Measurements from ENCODE around the gene SLC17A5.
"Not testable (repeated sequence)": the region's sequence is repeated elsewhere in the genome, so short reads cannot be mapped to it uniquely, and the experiment has no call there.

The SLC17A5 gene

DNA sequence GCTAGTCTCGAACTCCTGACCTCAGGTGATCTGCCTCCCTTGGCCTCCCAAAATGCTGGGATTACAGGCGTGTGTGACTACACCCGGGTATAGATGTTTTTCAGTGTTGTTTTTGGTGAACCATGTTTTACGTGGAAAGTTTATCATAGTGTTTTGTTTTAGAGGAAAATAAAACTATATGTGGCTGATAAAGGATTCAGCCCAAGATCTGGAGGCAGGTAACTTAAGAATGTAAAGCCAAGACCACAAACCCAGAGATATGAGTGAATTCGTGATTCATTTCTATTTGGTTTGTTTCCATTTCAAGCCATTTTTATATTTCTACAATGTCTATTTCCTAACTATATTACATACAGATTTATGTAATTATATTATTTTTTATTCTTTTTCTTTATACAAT is 26.1 kb upstream of the SLC17A5 start:
- H3K27ac Mint-ChIP-seq; H3K4me1 Mint-ChIP-seq; H3K4me3 Mint-ChIP-seq; DNase-seq; ATAC-seq (replicated peaks); H3K36me3 Mint-ChIP-seq: not testable (repeated sequence)
- peaks cover 12% of the 10 kb centered on the region in 2 donors for H3K9me3 Mint-ChIP-seq
- peaks cover 5 to 12% of the 10 kb centered on the region in 2 donors for H3K27me3 Mint-ChIP-seq

DNA sequence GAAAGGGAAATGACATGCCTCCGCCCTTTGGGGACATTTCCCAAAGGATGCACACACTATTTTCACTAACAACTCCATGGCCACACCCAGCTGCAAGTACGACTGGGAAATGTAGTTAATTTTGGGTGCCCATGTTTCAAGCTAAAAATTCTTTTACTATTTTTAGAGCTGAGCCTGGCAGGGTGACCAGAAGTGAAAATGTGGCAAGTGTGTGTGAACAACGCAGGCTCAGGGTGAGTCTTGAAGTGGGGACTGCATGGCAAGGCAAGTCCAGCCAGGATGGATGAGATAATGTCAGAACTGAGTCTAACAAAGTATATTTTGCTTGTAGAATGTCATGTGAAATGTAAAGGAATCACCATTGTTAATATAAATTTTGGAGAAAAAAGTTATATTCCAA is 25.2 kb upstream of the SLC17A5 start:
- H3K4me3 Mint-ChIP-seq, result no peak overlapping the region
- peaks cover 0 to 3% of the 10 kb centered on the region in 2 donors for H3K36me3 Mint-ChIP-seq
- H3K27ac Mint-ChIP-seq, result no peak overlapping the region
- DNase-seq, result no peak
- ATAC-seq (replicated peaks), result no peak
- peaks cover 5 to 12% of the 10 kb centered on the region in 2 donors for H3K27me3 Mint-ChIP-seq
- H3K4me1 Mint-ChIP-seq, result peaks cover 3 to 6% of the 10 kb centered on the region in 2 donors
- peaks cover 11 to 12% of the 10 kb centered on the region in 2 donors for H3K9me3 Mint-ChIP-seq

- Mint-ChIP-seq H3K27me3 (peaks cover 0 to 7% of the 10 kb centered on the region in 2 donors), H3K27ac (no peak overlapping the region), H3K4me1 (peaks cover 3 to 6% of the 10 kb centered on the region in 2 donors), H3K36me3 (no peaks in the 10 kb centered on the region), H3K4me3 (no peak overlapping the region), H3K9me3 (no peaks in the 10 kb centered on the region)
- ATAC-seq (replicated peaks) (peak; percentile 92 to 94), DNase-seq (peak; percentile 52)
These were observed 21.8 kb upstream of the SLC17A5 start for GRCh38 chr6:73675466-73676098.

DNA sequence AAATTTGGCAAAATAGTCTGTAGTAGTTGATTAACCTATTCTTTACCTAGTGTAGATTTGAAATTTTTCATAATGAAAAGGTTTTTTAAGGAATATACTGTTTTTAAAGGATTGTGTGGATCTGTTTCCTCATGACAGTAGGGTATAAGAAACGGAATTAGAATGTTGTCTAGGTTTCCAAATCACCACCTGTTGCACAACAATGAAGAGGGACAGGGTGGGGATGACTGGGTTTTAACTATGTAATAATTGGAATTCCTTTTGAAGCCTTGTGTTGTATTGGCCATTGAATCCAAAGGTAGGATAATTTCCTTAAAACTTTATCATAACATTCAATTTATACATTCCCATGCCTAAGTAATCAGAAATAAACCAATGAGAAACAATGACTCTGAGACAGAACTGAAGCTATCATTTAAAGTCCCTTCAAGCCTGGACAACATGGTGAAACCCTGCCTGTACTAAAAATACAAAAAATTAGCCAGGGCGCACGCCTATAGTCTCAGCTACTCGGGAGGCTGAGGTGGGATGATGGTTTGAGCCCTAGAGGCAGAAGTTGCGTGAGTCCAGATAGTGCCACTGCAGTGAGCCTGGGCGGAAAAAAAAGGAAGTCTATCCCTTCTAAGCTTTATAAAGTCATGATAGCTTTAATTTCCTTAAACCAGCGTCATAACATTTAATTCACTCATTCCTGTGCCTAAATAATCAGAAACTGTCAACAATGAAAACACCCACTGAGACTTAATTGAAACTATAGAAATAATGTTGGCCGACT is 18.3 kb upstream of the SLC17A5 start:
- ATAC-seq (replicated peaks) (no peak), DNase-seq (no peak)
- H3K4me1 Mint-ChIP-seq, result peaks cover 3 to 6% of the 10 kb centered on the region in 2 donors
- no peak overlapping the region for H3K4me3 Mint-ChIP-seq
- no peaks in the 10 kb centered on the region for H3K9me3 Mint-ChIP-seq
- no peak overlapping the region for H3K27ac Mint-ChIP-seq
- H3K36me3 Mint-ChIP-seq, result no peaks in the 10 kb centered on the region
- peaks cover 6 to 16% of the 10 kb centered on the region in 2 donors for H3K27me3 Mint-ChIP-seq

- H3K4me3 Mint-ChIP-seq, result no peak overlapping the region
- DNase-seq (no peak), ATAC-seq (replicated peaks) (no peak)
- no peaks in the 10 kb centered on the region for H3K9me3 Mint-ChIP-seq
- H3K27me3 Mint-ChIP-seq, result peaks cover 7 to 17% of the 10 kb centered on the region in 2 donors
- no peaks in the 10 kb centered on the region for H3K36me3 Mint-ChIP-seq
- H3K4me1 Mint-ChIP-seq, result peaks cover 5 to 16% of the 10 kb centered on the region in 2 donors
- H3K27ac Mint-ChIP-seq, result no peak overlapping the region
These were observed 15.2 kb upstream of the SLC17A5 start for GRCh38 chr6:73669005-73669404.

- peak in 1 of 2 donors; percentile 46 for ATAC-seq (replicated peaks)
These were observed 14.0 kb upstream of the SLC17A5 start for GRCh38 chr6:73667798-73668197.

DNA sequence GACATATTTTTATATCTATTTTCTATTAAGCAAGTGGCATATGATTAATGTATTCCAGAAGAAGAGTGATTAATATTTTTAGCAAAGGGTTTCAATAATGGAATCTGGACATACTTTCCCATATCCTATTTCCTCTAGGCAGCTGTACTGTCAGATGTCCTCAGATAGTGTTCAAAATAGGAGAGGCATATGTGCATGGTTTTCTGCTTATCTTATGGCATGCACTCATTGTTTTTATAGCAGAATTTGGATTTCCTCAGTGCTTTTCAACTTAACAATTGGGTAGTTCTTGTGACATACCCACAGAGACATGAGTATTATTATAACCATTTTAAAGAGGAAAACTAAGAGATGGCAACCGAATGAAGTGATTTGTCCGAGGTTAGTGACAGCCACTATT is 12.6 kb upstream of the SLC17A5 start:
- Mint-ChIP-seq H3K4me3 (no peak overlapping the region), H3K9me3 (no peaks in the 10 kb centered on the region), H3K4me1 (peaks cover 5 to 16% of the 10 kb centered on the region in 2 donors), H3K27me3 (peaks cover 11 to 20% of the 10 kb centered on the region in 2 donors), H3K36me3 (no peaks in the 10 kb centered on the region), H3K27ac (no peak overlapping the region)
- ATAC-seq (replicated peaks) (no peak), DNase-seq (no peak)

More at GRCh38 chr6:73667798-73668197, 14.0 kb upstream of the SLC17A5 start:
- H3K4me1 Mint-ChIP-seq, result peaks cover 5 to 16% of the 10 kb centered on the region in 2 donors
- no peaks in the 10 kb centered on the region for H3K36me3 Mint-ChIP-seq
- H3K27me3 Mint-ChIP-seq, result peaks cover 11 to 20% of the 10 kb centered on the region in 2 donors
- no peak overlapping the region for H3K27ac Mint-ChIP-seq
- DNase-seq, result no peak
- H3K4me3 Mint-ChIP-seq, result no peak overlapping the region
- H3K9me3 Mint-ChIP-seq, result no peaks in the 10 kb centered on the region

DNA sequence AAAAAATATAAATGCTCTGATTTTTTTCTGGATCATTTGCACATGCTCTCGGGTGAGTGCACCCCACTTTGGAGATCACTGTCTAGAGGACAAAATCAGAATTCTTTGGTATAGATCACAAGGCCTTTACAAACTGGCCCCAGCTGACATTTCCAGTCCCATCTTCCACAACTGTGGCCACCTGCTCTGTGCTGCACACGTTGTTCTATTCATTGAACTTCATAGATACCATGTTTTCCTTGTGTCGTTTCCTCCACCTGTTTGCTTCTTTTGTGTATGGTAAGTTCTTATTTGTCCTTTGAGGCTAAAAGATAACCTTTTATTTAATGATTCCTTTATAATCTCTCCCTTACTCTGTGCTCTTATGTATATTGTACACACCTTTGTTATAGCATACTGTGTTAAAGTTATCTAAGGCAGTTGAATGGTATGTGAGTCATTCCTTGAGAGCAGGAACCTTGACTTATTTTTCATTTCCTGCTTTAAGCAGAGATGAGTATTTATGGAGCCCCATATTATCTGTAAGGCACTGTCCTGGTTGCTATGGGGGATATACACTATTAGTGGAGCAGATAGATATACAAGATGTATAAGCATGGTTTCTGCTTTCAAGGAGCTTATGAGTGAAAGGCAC is 12.0 kb upstream of the SLC17A5 start:
- DNase-seq (no peak), ATAC-seq (replicated peaks) (peak; percentile 65 to 74)
- H3K36me3 Mint-ChIP-seq, result no peaks in the 10 kb centered on the region
- no peaks in the 10 kb centered on the region for H3K9me3 Mint-ChIP-seq
- H3K4me3 Mint-ChIP-seq, result no peak overlapping the region
- H3K27ac Mint-ChIP-seq, result no peak overlapping the region
- H3K4me1 Mint-ChIP-seq, result peaks cover 5 to 16% of the 10 kb centered on the region in 2 donors
- H3K27me3 Mint-ChIP-seq, result peaks cover 11 to 19% of the 10 kb centered on the region in 2 donors

GRCh38 chr6:73664701-73665100 is 10.9 kb upstream of the SLC17A5 start:
- H3K27ac Mint-ChIP-seq, result no peak overlapping the region
- peaks cover 9 to 11% of the 10 kb centered on the region in 2 donors for H3K27me3 Mint-ChIP-seq
- H3K36me3 Mint-ChIP-seq, result no peaks in the 10 kb centered on the region
- DNase-seq (no peak), ATAC-seq (replicated peaks) (no peak)
- H3K9me3 Mint-ChIP-seq, result no peaks in the 10 kb centered on the region
- peaks cover 5 to 16% of the 10 kb centered on the region in 2 donors for H3K4me1 Mint-ChIP-seq
- H3K4me3 Mint-ChIP-seq, result no peak overlapping the region

DNA sequence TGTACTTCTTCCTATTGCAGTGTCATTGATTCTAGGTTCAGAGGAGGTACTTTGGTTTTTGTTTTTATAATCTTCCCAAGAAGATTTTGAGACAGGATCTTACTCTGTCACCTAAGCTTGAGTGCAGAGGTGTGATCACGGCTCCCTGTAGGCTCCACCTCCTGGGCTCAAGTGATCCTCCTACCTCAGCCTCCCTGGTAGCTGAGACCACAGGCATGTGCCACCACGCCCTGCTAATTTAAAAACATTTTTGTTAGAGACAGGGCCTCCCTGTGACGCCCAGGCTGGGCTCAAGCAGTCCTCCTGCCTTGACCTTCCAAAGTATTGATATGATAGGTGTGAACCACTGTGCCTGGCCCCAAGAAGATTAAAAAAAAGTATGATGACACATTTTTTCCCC is 3.4 kb upstream of the SLC17A5 start:
- no peaks in the 10 kb centered on the region for H3K27me3 Mint-ChIP-seq
- H3K9me3 Mint-ChIP-seq, result no peaks in the 10 kb centered on the region
- H3K36me3 Mint-ChIP-seq, result peaks cover 3% of the 10 kb centered on the region in 2 donors
- H3K4me3 Mint-ChIP-seq, result no peak overlapping the region
- no peak for ATAC-seq (replicated peaks)
- H3K27ac Mint-ChIP-seq, result no peak overlapping the region
- DNase-seq, result no peak
- H3K4me1 Mint-ChIP-seq, result peaks cover 9 to 12% of the 10 kb centered on the region in 2 donors

- no peak overlapping the region for H3K4me3 Mint-ChIP-seq
- H3K36me3 Mint-ChIP-seq, result peaks cover 3% of the 10 kb centered on the region in 2 donors
- no peak for DNase-seq
- no peak overlapping the region for H3K27ac Mint-ChIP-seq
- no peaks in the 10 kb centered on the region for H3K9me3 Mint-ChIP-seq
- peaks cover 11 to 12% of the 10 kb centered on the region in 2 donors for H3K4me1 Mint-ChIP-seq
- H3K27me3 Mint-ChIP-seq, result no peaks in the 10 kb centered on the region
- ATAC-seq (replicated peaks), result no peak
These were observed 2.8 kb upstream of the SLC17A5 start for GRCh38 chr6:73656531-73657145.

- no peak for DNase-seq
- no peaks in the 10 kb centered on the region for H3K27me3 Mint-ChIP-seq
- H3K4me1 Mint-ChIP-seq, result peaks cover 13 to 18% of the 10 kb centered on the region in 2 donors
- H3K36me3 Mint-ChIP-seq, result peaks cover 3 to 7% of the 10 kb centered on the region in 2 donors
- H3K9me3 Mint-ChIP-seq, result no peaks in the 10 kb centered on the region
- no peak overlapping the region for H3K4me3 Mint-ChIP-seq
- no peak for ATAC-seq (replicated peaks)
- no peak overlapping the region for H3K27ac Mint-ChIP-seq
These were observed 1.6 kb upstream of the SLC17A5 start for GRCh38 chr6:73655341-73655917.

DNA sequence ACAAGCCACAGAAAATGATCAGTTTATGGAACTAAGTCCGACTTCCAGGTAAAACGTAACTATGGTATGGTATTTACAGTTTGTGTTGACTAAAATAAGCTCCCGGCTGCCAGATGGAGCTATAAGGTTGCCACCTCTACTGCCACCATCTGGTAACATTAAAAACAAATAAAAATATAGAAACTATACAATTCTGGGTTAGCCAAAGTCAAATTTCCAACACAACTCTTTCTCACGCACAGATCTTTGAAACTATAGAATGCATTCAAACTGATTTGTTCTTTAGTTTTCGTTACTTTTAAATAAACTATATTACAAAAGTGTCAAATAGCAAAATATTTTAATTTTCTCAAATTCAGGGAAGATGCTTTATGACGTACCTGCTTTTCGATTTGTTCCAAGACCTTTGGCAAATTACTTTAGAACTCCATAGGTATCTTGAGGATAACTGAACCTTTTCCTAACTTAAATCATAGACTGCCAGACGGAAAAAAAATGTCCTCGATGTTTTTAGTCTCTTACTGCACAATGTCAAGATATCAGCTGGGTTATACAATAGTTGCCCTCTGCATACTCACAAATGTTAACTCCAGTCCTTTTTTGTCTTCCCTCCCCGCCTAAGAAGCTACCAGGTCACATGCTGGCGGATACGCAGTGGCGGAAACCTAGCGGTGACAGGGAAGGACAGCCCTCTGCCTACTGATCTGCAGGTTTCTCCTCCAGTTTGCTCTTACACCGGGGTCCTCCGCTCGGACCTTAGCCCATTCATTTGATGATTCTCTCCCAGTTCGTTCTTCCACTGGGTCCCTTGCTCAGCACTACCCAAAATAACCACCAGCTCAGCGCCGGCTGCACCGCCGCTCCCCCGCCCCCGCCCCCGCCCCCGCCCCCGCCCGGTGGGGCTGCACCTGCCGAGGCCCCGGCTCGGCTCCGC is 888 bp downstream of the SLC17A5 start:
- H3K9me3 Mint-ChIP-seq, result no peaks in the 10 kb centered on the region
- peaks cover 12 to 13% of the 10 kb centered on the region in 2 donors for H3K36me3 Mint-ChIP-seq
- DNase-seq (peak; percentile 63), ATAC-seq (replicated peaks) (peak; percentile 57)
- H3K27ac Mint-ChIP-seq, result peak overlapping the region; percentile 93
- H3K4me1 Mint-ChIP-seq, result peaks cover 13 to 22% of the 10 kb centered on the region in 2 donors
- H3K27me3 Mint-ChIP-seq, result no peaks in the 10 kb centered on the region
- peak overlapping the region; percentile 93 to 99 for H3K4me3 Mint-ChIP-seq
